ENCODE results near the gene CCDC175. TPM values are rescaled to one million over a fixed set of nuclear protein-coding genes. Genes with fewer than 3 reads are reported as not detected.

CCDC175 gene
- not detected for total RNA-seq

- peak; percentile 85 for DNase-seq
- H3K27ac Mint-ChIP-seq, result no peak within 1 kb of the TSS
- no peaks in the 10 kb centered on the region for H3K9me3 Mint-ChIP-seq
- peaks cover 22% of the 10 kb centered on the region for H3K27me3 Mint-ChIP-seq
- peaks cover 4% of the 10 kb centered on the region for H3K4me1 Mint-ChIP-seq
- no peaks in the 10 kb centered on the region for H3K36me3 Mint-ChIP-seq
- peak within 1 kb of the TSS; percentile 74 for H3K4me3 Mint-ChIP-seq
Measured at GRCh38 chr14:59576332-59577294, at the start of gene CCDC175. Gene CCDC175 (minus strand): TSS chr14:59576812. CDS start chr14:59576775, 37 bp downstream.

- Mint-ChIP-seq H3K36me3 (no peaks in the 10 kb centered on the region), H3K27ac (no peak overlapping the region), H3K9me3 (no peaks in the 10 kb centered on the region), H3K27me3 (peaks cover 27% of the 10 kb centered on the region), H3K4me3 (no peak overlapping the region), H3K4me1 (no peaks in the 10 kb centered on the region)
- DNase-seq, result no peak
Measured at GRCh38 chr14:59622631-59623030, 46.0 kb upstream of the CCDC175 start.

GRCh38 chr14:59619061-59619460 is 42.4 kb upstream of the CCDC175 start:
- Mint-ChIP-seq H3K36me3 (no peaks in the 10 kb centered on the region), H3K27me3 (peaks cover 22% of the 10 kb centered on the region), H3K4me3 (no peak overlapping the region), H3K9me3 (no peaks in the 10 kb centered on the region), H3K27ac (no peak overlapping the region), H3K4me1 (no peaks in the 10 kb centered on the region)
- no peak for DNase-seq

- H3K36me3 Mint-ChIP-seq, result no peaks in the 10 kb centered on the region
- no peaks in the 10 kb centered on the region for H3K9me3 Mint-ChIP-seq
- H3K27ac Mint-ChIP-seq, result no peak overlapping the region
- DNase-seq, result no peak
- H3K4me1 Mint-ChIP-seq, result no peaks in the 10 kb centered on the region
- H3K27me3 Mint-ChIP-seq, result peaks cover 10% of the 10 kb centered on the region
- H3K4me3 Mint-ChIP-seq, result no peak overlapping the region
Measured at GRCh38 chr14:59601056-59601455, 24.4 kb upstream of the CCDC175 start.

GRCh38 chr14:59600211-59600945 is 23.8 kb upstream of the CCDC175 start:
- no peak for DNase-seq
- H3K9me3 Mint-ChIP-seq, result no peaks in the 10 kb centered on the region
- H3K27ac Mint-ChIP-seq, result no peak overlapping the region
- no peaks in the 10 kb centered on the region for H3K4me1 Mint-ChIP-seq
- H3K27me3 Mint-ChIP-seq, result peaks cover 10% of the 10 kb centered on the region
- no peaks in the 10 kb centered on the region for H3K36me3 Mint-ChIP-seq
- H3K4me3 Mint-ChIP-seq, result no peak overlapping the region

GRCh38 chr14:59595071-59595470 is 18.5 kb upstream of the CCDC175 start:
- no peaks in the 10 kb centered on the region for H3K36me3 Mint-ChIP-seq

GRCh38 chr14:59591641-59592370 is 15.2 kb upstream of the CCDC175 start:
- DNase-seq, result no peak
- H3K27ac Mint-ChIP-seq, result no peak overlapping the region
- H3K36me3 Mint-ChIP-seq, result no peaks in the 10 kb centered on the region
- peaks cover 2% of the 10 kb centered on the region for H3K9me3 Mint-ChIP-seq
- no peaks in the 10 kb centered on the region for H3K4me1 Mint-ChIP-seq
- no peak overlapping the region for H3K4me3 Mint-ChIP-seq
- peaks cover 1% of the 10 kb centered on the region for H3K27me3 Mint-ChIP-seq

More at GRCh38 chr14:59595071-59595470, 18.5 kb upstream of the CCDC175 start:
- no peaks in the 10 kb centered on the region for H3K4me1 Mint-ChIP-seq
- no peak overlapping the region for H3K4me3 Mint-ChIP-seq
- peaks cover 2% of the 10 kb centered on the region for H3K9me3 Mint-ChIP-seq
- DNase-seq, result no peak
- H3K27ac Mint-ChIP-seq, result no peak overlapping the region
- peaks cover 10% of the 10 kb centered on the region for H3K27me3 Mint-ChIP-seq

- no peak for DNase-seq
- Mint-ChIP-seq H3K27me3 (no peaks in the 10 kb centered on the region), H3K4me1 (peaks cover 9% of the 10 kb centered on the region), H3K4me3 (no peak overlapping the region), H3K9me3 (peaks cover 2% of the 10 kb centered on the region), H3K36me3 (no peaks in the 10 kb centered on the region), H3K27ac (no peak overlapping the region)
Measured at GRCh38 chr14:59588101-59588500, 11.5 kb upstream of the CCDC175 start.

GRCh38 chr14:59585891-59586554 is 9.4 kb upstream of the CCDC175 start:
- DNase-seq, result no peak
- Mint-ChIP-seq H3K4me3 (peak overlapping the region; percentile 55), H3K27ac (no peak overlapping the region), H3K27me3 (no peaks in the 10 kb centered on the region), H3K36me3 (no peaks in the 10 kb centered on the region), H3K9me3 (peaks cover 2% of the 10 kb centered on the region), H3K4me1 (peaks cover 9% of the 10 kb centered on the region)

- DNase-seq, result no peak
- Mint-ChIP-seq H3K4me3 (no peak overlapping the region), H3K27ac (no peak overlapping the region), H3K9me3 (peaks cover 2% of the 10 kb centered on the region), H3K36me3 (no peaks in the 10 kb centered on the region), H3K27me3 (peaks cover 4% of the 10 kb centered on the region), H3K4me1 (peaks cover 9% of the 10 kb centered on the region)
Measured at GRCh38 chr14:59583755-59584154, 7.1 kb upstream of the CCDC175 start.

GRCh38 chr14:59582845-59583509 is 6.4 kb upstream of the CCDC175 start:
- DNase-seq, result no peak
- H3K27ac Mint-ChIP-seq, result no peak overlapping the region
- H3K4me3 Mint-ChIP-seq, result no peak overlapping the region
- peaks cover 2% of the 10 kb centered on the region for H3K9me3 Mint-ChIP-seq
- H3K27me3 Mint-ChIP-seq, result peaks cover 4% of the 10 kb centered on the region
- no peaks in the 10 kb centered on the region for H3K36me3 Mint-ChIP-seq
- peaks cover 9% of the 10 kb centered on the region for H3K4me1 Mint-ChIP-seq

- H3K27ac Mint-ChIP-seq, result no peak overlapping the region
Measured at GRCh38 chr14:59582161-59582560, 5.5 kb upstream of the CCDC175 start.

GRCh38 chr14:59580911-59581310 is 4.3 kb upstream of the CCDC175 start:
- no peak for DNase-seq
- Mint-ChIP-seq H3K9me3 (peaks cover 2% of the 10 kb centered on the region), H3K36me3 (no peaks in the 10 kb centered on the region), H3K4me1 (peaks cover 8% of the 10 kb centered on the region), H3K27ac (no peak overlapping the region), H3K27me3 (peaks cover 10% of the 10 kb centered on the region), H3K4me3 (no peak overlapping the region)

More at GRCh38 chr14:59582161-59582560, 5.5 kb upstream of the CCDC175 start:
- DNase-seq, result no peak
- peaks cover 5% of the 10 kb centered on the region for H3K27me3 Mint-ChIP-seq
- peaks cover 9% of the 10 kb centered on the region for H3K4me1 Mint-ChIP-seq
- H3K4me3 Mint-ChIP-seq, result no peak overlapping the region
- H3K36me3 Mint-ChIP-seq, result no peaks in the 10 kb centered on the region
- H3K9me3 Mint-ChIP-seq, result peaks cover 2% of the 10 kb centered on the region

- peaks cover 20% of the 10 kb centered on the region for H3K27me3 Mint-ChIP-seq
- no peaks in the 10 kb centered on the region for H3K9me3 Mint-ChIP-seq
- no peak for DNase-seq
- no peak overlapping the region for H3K4me3 Mint-ChIP-seq
- H3K36me3 Mint-ChIP-seq, result no peaks in the 10 kb centered on the region
- no peak overlapping the region for H3K27ac Mint-ChIP-seq
- no peaks in the 10 kb centered on the region for H3K4me1 Mint-ChIP-seq
Measured at GRCh38 chr14:59570122-59570521, 6.5 kb downstream of the CCDC175 start.

Measured in activated naive CD8-positive, alpha-beta T cell treated with anti-CD3 and anti-CD28 coated beads for 36 hours (primary cell).